Stimulated activated CD8-positive, alpha-beta memory T cell treated with anti-CD3 and anti-CD28 coated beads, Interleukin-15, amount 100 ng/mL, for 4 hours (primary cell): ENCODE results near the gene PWWP2A.
"Not testable (repeated sequence)": the region's sequence is repeated elsewhere in the genome, so short reads cannot be mapped to it uniquely, and the experiment has no call there.

ENCODE experiments used
- DNase-seq, 2 donors: peaks; one replicate each; pipeline ENCODE4 v3.0.0-alpha.2; 2020; ENCODE audit warnings: low read depth in 2 of 2

PWWP2A gene

GRCh38 chr5:160119142-160119904 lies at the start of gene PWWP2A:
TSS of gene PWWP2A (minus strand) at chr5:160119450. CDS start at chr5:160119388, 62 bp downstream.
- peak; percentile 90 to 98 for DNase-seq

- DNase-seq: no peak
These were observed 48.4 kb upstream of the PWWP2A start for GRCh38 chr5:160167624-160168165.

- no peak for DNase-seq
These were observed 47.8 kb upstream of the PWWP2A start for GRCh38 chr5:160166973-160167623.

- DNase-seq: no peak
These were observed 47.1 kb upstream of the PWWP2A start for GRCh38 chr5:160166069-160166972.

GRCh38 chr5:160165137-160166068 lies 46.2 kb upstream of the PWWP2A start:
- no peak for DNase-seq

- no peak for DNase-seq
These were observed 43.7 kb upstream of the PWWP2A start for GRCh38 chr5:160162910-160163309.

- DNase-seq: no peak
These were observed 42.4 kb upstream of the PWWP2A start for GRCh38 chr5:160161626-160162025.

GRCh38 chr5:160160875-160161274 lies 41.6 kb upstream of the PWWP2A start:
- not testable (repeated sequence) for DNase-seq

GRCh38 chr5:160159991-160160792 lies 40.9 kb upstream of the PWWP2A start:
- DNase-seq: no peak

GRCh38 chr5:160158087-160158486 lies 38.8 kb upstream of the PWWP2A start:
- DNase-seq: no peak

- DNase-seq: no peak
These were observed 35.9 kb upstream of the PWWP2A start for GRCh38 chr5:160155017-160155750.

GRCh38 chr5:160152901-160153300 lies 33.7 kb upstream of the PWWP2A start:
- no peak for DNase-seq

- DNase-seq: no peak
These were observed 33.0 kb upstream of the PWWP2A start for GRCh38 chr5:160152287-160152686.

GRCh38 chr5:160151017-160151416 lies 31.8 kb upstream of the PWWP2A start:
- no peak for DNase-seq

GRCh38 chr5:160150381-160150780 lies 31.1 kb upstream of the PWWP2A start:
- DNase-seq: no peak

- not testable (repeated sequence) for DNase-seq
These were observed 25.2 kb upstream of the PWWP2A start for GRCh38 chr5:160144436-160144835.

GRCh38 chr5:160134332-160134731 lies 15.1 kb upstream of the PWWP2A start:
- DNase-seq: no peak

- no peak for DNase-seq
These were observed 14.7 kb upstream of the PWWP2A start for GRCh38 chr5:160133918-160134304.
